ENCODE results near the gene SHROOM2.
A peak's percentile ranks its signal among the peaks of the same experiment; 100 is the strongest.
"Not testable (repeated sequence)": the region's sequence is repeated elsewhere in the genome, so short reads cannot be mapped to it uniquely, and the experiment has no call there.

Gene SHROOM2, protein sequence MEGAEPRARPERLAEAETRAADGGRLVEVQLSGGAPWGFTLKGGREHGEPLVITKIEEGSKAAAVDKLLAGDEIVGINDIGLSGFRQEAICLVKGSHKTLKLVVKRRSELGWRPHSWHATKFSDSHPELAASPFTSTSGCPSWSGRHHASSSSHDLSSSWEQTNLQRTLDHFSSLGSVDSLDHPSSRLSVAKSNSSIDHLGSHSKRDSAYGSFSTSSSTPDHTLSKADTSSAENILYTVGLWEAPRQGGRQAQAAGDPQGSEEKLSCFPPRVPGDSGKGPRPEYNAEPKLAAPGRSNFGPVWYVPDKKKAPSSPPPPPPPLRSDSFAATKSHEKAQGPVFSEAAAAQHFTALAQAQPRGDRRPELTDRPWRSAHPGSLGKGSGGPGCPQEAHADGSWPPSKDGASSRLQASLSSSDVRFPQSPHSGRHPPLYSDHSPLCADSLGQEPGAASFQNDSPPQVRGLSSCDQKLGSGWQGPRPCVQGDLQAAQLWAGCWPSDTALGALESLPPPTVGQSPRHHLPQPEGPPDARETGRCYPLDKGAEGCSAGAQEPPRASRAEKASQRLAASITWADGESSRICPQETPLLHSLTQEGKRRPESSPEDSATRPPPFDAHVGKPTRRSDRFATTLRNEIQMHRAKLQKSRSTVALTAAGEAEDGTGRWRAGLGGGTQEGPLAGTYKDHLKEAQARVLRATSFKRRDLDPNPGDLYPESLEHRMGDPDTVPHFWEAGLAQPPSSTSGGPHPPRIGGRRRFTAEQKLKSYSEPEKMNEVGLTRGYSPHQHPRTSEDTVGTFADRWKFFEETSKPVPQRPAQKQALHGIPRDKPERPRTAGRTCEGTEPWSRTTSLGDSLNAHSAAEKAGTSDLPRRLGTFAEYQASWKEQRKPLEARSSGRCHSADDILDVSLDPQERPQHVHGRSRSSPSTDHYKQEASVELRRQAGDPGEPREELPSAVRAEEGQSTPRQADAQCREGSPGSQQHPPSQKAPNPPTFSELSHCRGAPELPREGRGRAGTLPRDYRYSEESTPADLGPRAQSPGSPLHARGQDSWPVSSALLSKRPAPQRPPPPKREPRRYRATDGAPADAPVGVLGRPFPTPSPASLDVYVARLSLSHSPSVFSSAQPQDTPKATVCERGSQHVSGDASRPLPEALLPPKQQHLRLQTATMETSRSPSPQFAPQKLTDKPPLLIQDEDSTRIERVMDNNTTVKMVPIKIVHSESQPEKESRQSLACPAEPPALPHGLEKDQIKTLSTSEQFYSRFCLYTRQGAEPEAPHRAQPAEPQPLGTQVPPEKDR (N-terminal part only)

DNA sequence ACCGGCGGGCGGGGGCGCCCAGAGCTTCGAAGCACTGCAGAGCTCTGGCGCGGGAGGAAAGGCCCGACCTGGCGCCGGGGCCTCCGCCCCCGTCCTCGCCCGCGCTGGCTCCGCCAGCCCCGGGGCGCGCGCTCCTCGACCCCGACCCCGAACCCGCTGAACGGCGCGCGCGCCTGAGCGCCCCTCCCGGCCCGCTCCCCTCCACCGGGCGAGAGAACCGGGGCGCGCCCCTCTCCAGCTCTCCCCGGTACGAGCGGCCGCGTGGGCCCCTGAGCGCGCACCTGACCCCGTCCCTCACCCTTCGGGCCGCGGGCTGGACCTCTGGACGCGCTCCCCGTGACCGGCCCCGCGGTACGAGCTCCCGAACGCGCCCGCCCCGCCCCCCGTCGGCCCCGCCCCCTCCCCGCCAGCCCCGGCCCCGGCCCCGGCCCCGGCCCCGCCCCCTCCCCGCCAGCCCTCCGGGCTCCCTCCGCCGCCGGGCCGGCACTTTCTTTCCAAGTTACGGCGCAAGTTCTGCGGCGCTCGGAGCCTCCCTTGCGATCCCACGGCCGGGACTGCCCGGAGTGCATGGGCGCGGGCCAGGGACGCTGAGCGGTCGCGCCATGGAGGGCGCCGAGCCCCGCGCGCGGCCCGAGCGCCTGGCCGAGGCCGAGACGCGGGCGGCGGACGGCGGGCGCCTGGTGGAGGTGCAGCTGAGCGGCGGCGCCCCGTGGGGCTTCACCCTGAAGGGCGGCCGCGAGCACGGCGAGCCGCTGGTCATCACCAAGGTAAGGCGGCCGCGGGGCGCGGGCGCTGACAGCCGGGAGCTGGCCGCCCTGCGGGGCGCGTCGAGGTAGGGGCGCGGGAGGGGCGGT lies at the start of gene SHROOM2:
TSS of gene SHROOM2 (plus strand) at position 486 of the 854 bp plus-strand sequence. CDS start at position 603, 117 bp downstream.
- peak; percentile 16 for DNase-seq

DNA sequence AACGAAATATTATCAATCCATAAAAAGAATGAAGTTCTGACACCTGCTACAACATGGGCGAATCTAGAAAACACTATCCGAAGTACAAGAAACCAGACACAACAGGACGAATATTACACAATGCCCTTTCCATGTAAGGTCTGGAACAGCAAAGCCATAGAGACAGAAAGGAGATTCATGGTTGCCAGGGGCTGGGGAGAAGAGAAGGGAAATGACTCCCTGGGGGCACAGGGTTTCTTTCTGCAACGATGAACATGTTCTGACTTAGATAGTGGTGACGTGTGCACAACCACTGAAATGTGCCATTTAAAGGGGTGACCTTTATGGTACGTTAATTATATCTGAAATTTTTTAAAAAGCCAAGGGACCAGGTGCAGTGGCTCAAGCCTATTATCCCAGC lies 48.9 kb upstream of the SHROOM2 start:
- no peak for DNase-seq

DNA sequence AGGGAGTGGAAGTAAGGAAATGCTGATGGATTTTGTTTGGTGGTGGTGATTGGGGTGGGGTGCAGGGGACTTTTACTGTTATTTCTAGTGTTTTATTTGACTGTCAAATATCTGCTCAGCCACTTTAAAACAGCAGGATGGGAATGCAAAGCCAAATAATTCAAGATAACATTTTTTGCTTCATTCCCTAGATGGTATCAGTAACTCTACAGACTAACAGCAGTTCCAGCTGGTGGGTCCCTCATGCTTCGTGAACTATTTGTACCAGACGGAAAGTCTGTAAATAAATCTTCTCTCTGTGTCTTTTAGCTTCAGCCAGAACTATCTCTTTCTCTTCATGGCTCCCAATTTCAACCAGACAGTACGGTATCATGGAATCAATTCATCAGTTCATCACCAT lies 48.1 kb upstream of the SHROOM2 start:
- DNase-seq, result no peak

DNA sequence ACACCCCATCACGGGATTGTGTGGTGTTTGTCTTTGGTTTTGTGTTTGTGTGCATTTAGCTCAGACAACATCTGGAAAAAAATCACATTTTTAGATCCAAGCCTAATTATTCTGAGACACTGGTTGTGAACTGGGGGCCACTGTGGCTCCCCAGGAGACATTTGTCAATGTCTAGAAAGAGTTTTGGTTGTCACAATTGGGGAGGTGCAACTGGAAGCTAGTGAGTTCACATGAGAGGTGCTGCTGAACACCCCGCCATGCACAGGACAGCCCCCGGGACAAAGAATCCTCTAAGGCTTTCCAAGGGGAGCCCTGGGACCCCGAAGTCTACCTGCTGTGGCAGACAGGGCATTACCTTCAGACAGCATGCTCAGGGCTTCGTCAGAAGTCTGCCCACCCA lies 47.1 kb upstream of the SHROOM2 start:
- no peak for DNase-seq

DNA sequence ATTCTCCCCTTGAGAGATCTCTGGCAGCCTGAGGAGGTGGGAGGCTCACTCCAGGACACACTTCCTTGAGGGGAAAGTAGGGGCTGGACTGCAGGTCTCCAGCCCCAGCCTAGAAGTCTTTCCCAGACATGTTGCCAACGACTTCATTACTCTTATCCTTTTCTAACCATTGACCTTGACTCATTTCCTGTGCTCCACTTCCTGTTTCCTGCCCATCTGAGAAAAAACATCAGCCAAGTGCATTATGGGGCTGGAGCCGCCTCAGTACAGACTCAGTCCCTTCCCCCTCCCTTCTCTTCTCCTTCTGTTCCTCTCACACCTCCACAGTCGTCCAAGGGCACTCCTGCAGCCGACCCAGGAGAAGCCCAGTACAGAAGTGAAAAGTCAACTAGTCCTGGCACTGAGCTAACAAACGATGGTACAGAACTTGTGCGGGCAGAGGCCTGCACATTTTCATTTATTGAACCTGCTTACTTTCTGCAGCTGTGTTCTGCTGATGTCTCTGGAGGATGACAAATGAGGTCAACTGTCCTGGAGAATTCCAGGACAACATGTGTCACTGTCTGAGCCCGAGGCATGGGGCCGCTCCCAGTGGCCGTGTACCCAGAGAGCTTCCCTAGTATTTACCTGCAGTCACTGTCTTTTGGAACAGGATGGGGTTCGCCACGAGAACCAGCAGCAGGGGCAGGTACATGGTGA lies 40.7 kb upstream of the SHROOM2 start:
- no peak for DNase-seq

DNA sequence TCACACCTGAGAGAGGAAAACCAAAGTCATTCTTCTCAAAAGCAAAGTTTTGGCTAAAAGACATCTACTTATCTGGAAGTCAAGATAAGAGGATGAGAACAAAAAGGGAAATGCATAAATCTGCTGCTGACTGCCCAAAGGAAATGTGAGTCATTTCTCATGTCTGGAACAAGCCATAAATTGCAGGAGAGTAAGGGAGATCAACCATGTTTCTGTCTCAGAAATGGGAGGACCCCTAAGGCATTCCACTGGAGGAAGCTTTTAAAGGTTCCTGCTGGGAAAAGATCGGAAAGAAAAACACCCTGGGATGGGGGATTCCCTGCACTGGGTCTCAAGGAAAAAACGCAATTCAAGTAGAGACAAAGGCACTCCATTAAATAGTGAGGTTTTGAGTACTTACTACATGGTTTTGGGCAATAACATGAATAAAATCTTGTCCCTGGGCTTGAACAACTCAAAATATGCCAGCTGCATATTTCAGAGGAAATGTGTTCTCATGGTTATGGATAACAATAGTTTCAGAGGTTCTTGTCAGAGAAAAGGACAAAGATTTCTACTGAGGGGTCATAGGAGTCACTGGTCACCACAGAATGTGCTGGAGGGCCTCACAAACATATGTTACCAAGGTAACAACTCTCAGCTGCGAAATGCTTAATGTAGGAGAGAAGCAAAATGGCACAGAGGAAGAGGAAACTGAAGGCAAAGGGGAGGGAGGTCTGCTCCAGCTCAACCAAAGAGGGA lies 39.9 kb upstream of the SHROOM2 start:
- no peak for DNase-seq

DNA sequence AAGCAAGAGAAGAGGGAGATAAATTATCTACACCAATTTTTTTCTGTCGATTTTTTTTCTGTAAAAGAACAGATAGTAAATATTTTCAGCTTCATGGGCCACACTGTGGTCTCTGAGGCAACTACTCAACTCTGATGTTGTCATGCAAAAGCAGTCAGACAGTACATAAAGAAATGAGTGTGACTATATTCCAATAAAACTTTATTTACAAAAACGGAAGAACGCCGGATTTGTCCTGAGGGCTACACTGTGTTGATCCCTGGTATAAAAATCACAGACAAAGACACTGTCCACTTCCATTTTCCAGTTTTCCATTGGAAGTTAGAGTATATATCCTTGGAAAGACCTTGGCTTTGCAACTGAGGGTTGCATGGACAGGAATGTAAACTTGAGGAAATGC lies 38.6 kb upstream of the SHROOM2 start:
- DNase-seq, result no peak

DNA sequence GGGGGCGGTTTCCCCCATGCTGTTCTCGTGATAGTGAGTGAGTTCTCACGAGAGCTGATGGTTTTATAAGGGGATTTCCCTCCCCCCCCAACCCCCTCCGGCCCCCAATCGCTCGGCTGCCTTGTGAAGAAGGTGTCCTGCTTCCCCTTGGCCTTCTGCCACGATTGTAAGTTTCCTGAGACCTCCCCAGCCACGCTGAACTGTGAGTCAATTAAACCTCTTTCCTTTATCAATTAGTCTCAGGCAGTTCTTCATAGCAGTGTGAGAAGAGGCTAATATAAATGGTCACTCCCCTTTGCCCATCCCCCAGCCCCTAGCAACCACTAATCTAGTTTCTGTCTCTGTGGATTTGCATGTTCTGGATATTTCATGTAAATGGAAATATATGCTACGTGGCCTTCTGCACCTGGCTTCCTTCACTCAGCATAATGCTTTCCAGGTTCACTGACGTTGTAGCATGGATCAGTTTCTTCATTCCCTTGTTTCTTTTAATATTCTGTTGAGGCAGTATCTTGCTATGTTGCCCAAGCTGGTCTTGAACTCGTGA lies 37.0 kb upstream of the SHROOM2 start:
- no peak for DNase-seq

DNA sequence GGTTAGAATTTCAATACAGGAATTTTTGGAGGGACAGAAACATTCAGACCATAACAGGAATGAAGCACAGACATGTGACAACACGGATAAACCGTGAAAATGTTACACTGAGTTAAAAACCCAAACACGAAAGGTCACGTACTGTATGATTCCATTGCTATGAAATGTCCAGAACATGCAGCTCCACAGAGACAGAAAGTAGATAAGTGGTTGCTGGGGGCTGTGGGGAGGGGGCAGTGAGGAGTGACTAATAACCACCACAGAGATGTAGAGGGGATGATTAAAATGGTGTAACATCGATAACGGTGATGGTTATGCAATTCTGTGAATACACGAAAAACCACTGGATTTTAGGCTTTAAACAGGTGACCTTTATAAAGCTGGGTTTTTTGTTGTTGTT lies 28.9 kb upstream of the SHROOM2 start:
- no peak for DNase-seq

DNA sequence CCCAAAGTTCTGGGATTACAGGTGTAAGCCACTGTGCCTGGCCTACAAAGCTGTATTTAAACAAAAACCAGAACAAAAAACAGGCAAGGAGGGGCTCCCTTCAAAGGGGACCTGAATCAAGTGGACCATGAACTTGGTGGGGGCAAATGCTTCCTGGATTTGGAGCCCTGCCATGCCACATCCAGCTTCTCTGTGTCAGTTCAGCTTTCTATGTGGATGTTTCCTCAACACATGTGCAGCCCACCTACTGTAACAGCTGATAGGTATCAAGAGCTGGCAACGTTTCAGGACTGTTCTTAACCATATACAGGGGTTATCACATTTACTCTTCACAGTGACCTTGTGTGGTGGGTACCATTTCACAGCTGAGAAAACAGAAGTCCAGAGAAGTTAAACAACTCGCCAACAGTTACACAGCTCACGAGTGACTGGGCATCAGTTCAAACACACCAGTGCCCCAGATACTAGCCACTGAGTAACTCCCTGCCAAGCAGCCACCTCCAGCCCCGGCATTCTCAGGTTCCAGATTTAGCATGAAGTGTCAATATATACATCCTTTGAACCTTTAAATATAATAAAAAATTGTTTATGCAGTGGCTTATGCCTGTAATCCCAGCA lies 28.1 kb upstream of the SHROOM2 start:
- DNase-seq, result no peak

DNA sequence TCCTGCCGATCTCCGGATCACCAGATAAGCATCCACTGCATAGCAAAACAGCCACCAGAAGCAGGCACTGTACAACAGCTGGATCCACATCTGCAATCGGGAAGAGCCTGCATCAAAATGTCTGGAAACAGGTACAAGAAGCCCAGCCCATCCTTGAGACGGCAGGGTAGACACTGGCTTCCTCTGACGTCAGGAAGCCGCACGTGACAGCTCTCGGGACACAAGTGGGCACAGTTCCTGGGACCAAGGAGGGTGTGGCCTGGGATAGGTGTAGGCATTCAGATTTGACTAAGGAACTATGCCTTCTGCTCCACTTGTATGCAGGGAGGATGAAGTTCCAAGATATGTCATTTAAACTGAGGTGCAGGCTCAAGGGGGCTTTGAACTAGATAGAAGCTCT lies 26.9 kb upstream of the SHROOM2 start:
- DNase-seq, result no peak

DNA sequence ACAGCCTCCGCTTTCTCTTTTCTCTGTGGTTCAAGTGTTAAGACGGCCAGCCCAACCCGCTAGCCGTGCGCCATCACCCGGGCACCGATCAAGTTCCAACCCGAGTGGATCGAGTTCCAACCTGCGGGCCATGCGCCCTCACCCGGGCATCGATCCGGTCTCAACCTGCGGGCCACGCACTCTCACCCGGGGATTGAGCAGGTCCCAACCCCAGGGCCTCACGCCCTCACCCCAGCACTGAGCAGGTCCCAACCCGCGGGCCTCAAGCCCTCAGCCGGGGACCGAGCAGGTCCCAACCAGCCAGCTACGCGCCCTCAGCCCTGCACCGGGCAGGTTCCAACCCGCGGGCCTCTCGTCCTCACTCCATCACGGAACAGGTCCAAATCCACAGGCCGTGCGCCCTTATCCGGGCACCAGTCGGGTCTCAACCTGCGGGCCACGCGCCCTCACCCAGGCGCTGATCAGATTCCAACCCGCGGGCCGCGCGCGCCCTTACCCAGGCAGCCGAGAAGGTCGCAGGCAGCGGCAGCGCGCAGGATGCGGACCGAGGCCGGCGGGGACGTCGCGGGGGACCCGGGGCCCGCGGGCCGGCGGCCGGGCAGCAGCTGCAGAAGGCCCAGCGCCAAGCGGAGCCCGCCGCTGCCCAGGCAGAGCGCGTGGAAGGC lies 21.0 kb upstream of the SHROOM2 start:
- no peak for DNase-seq

DNA sequence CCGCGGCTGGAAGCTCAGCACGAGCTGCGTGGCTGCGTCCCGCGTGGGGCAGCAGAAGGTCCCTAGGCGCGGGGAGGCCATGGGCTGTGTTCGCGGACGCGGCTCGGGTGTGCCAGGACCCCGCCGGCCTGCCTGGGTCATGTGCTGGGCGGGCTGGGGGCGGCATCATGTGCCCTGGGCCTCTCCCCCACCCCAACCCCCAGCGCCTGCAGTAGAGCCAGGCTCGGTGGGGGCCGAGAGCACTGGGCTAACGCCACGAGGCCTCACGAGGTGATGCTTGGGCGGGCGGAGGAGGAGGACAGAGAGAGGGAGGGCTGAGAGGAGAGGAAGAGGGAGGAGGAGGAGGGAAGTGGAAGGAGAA lies 20.5 kb upstream of the SHROOM2 start, which contains the start of gene GPR143:
TSS of gene GPR143 (minus strand) at position 111 of the 361 bp plus-strand sequence. CDS start at position 81, 30 bp downstream.
- DNase-seq, result no peak

DNA sequence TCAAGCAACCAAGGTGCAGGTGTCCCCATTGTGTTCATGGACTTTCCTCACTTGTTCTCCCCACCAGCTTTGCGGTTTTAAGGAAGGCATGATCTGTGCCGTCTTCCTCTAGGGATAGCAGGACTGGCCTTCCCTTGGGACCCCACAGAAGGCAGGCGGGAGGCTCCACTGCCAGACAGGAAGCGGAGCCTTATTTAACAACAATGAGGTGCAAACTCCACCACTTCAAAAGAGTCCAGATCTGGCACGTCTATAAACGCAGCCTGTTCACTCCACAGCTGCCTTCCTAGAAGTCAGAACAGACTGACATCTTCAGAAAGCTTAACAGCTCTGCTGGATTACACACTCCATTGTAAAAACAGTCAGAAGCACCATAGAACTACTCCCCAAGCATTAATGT lies 18.9 kb upstream of the SHROOM2 start:
- no peak for DNase-seq

DNA sequence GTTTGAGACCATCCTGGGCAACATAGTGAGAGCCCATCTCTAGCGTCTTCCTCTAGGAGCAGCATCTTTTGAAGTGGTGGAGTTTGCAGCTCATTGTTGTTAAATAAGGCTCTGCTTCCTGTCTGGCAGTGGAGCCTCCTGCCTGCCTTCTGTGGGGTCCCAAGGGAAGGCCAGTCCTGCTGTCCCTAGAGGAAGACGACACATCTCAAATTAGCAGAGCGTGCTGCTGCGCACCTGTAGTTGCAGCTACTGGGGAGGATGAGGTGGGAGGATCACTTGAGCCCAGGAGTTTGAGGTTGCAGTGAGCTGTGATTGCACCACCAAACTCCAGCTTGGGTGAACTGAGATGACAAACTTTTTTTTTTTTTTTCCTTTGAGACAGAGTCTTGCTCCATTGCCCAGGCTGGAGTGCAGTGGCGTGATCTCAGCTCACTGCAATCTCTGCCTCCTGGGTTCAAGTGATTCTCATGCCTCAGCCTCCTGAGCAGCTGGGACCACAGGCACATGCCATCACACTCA lies 17.8 kb upstream of the SHROOM2 start:
- DNase-seq, result not testable (repeated sequence)

DNA sequence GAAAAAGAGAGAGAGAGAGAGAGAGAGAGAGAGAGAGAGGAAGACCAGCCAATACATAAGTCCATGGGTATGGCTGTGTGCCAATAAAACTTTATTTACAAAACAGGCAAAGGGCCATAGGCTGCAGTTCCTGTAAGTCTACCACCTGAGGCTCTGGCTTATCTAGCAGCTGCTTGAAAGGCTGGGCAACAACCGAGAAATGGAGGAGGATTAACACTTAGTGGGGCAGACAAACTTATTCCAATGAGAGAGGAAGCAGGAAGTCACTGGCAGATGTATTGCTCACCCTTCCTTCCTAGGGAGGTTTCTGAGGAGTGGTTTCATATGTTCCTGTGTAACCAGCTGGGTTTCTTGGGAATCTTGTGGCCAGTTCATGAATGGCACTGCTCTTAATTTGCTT lies 15.9 kb upstream of the SHROOM2 start:
- no peak for DNase-seq

DNA sequence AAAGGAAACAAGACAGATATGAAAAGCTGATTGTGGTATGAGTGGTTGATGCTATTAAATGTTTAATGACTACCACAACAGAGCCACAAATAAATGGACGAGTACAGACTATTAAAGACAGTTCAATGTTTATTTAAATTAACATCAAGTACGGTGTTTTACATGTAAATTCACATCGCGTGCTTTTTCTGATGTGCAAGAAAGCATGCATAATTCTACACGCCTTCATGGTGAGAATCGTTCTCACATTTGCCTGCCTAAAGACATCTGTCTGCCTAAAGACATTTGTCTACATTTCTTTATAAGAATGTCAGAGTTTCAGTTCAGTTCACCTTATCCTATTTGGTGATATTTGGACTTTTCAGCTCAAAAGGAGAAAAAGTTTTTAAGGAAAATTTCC lies 13.3 kb upstream of the SHROOM2 start:
- no peak for DNase-seq

DNA sequence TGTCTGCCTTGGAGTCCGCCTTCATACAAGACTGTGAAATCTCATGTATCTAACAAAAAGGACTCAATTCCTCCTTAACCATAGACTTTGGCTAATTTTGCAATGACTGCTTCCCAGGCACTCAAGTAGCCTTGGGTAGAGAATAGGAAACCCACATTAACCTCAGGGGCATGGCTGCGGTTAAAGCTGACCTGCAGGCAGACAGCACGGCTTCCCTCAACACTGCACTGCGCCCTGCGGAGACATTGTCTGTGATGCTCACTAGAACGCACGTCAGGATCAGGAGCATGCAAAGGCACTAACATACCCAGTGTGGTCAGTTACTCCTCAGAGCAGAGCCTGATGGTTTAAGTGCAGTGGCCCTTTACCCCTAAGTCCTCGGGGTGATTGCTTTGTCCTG lies 10.3 kb upstream of the SHROOM2 start:
- DNase-seq, result no peak

DNA sequence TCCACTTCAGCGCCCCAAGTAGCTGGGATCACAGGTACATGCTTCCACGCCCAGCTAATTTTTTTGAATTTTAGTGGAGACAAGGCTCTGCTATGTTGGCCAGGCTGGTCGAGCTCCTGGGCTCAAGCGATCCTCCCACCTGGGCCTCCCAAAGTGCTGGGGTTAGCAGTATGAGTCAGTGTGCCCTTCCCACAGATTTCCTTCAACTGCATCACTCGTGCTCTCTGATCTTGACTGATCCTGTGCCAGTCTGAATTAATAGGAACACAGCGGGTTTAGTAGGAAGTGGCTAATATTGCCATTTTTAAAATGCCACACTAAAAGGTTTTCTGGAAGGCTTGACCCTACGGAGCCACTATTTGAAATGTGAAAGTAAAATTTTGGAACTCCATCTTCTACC lies 4.3 kb upstream of the SHROOM2 start:
- no peak for DNase-seq

Measured in NCI-H1105 treated with DMSO at 0.1 percent for 48 hours (cell line).